Measurements from ENCODE around the gene NBR1.
"Not testable (repeated sequence)": the region's sequence is repeated elsewhere in the genome, so short reads cannot be mapped to it uniquely, and the experiment has no call there.

NBR1 gene, protein sequence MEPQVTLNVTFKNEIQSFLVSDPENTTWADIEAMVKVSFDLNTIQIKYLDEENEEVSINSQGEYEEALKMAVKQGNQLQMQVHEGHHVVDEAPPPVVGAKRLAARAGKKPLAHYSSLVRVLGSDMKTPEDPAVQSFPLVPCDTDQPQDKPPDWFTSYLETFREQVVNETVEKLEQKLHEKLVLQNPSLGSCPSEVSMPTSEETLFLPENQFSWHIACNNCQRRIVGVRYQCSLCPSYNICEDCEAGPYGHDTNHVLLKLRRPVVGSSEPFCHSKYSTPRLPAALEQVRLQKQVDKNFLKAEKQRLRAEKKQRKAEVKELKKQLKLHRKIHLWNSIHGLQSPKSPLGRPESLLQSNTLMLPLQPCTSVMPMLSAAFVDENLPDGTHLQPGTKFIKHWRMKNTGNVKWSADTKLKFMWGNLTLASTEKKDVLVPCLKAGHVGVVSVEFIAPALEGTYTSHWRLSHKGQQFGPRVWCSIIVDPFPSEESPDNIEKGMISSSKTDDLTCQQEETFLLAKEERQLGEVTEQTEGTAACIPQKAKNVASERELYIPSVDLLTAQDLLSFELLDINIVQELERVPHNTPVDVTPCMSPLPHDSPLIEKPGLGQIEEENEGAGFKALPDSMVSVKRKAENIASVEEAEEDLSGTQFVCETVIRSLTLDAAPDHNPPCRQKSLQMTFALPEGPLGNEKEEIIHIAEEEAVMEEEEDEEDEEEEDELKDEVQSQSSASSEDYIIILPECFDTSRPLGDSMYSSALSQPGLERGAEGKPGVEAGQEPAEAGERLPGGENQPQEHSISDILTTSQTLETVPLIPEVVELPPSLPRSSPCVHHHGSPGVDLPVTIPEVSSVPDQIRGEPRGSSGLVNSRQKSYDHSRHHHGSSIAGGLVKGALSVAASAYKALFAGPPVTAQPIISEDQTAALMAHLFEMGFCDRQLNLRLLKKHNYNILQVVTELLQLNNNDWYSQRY

GRCh38 chr17:43170766-43171585 is at the start of gene NBR1:
Gene NBR1 (plus strand): TSS chr17:43171214. CDS start chr17:43175800, 4,586 bp downstream.
- FAIRE-seq, result peak; percentile 90

GRCh38 chr17:43125133-43125966 is 45.7 kb upstream of the NBR1 start, which contains the start of gene BRCA1:
Gene BRCA1 (minus strand): TSS chr17:43125364. CDS start chr17:43124096, 1,268 bp downstream.
- peak; percentile 99 for FAIRE-seq

DNA sequence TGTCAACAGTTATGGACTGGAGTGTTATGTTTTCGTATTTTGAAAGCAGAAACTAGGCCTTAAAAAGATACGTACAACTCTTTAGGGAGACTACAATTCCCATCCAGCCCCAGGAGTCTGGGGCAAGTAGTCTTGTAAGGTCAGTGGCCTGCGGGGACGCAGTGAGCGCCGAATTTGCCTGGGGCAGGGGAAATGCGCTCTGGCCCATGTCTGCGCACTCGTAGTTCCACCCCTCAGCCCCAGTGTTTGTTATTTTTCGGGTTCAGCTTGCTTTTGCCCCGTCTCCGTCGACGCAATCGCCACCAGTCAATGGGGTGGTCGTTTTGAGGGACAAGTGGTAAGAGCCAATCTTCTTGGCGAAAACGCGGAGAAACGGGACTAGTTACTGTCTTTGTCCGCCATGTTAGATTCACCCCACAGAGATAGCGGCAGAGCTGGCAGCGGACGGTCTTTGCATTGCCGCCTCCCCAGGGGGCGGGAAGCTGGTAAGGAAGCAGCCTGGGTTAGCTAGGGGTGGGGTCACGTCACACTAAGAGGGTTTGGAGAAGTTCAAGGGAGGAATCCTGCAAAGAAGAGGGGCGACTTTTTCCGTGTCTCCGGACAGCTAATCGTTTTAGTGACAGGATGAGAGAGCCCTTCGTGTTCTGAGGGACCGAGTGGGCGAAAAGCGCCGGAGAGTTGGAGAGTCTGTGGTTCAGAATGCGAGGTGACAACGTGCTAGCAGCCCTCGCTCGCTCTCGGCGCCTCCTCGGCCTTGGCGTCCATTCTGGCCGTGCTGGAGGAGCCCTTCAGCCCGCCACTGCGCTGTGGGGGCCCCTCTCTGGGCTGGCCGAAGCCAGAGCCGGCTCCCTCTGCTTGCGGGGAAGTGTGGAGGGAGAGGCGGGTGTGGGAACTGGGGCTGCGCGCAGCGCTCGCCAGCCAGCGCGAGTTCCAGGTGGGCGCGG is 44.8 kb upstream of the NBR1 start:
- no peak for FAIRE-seq

DNA sequence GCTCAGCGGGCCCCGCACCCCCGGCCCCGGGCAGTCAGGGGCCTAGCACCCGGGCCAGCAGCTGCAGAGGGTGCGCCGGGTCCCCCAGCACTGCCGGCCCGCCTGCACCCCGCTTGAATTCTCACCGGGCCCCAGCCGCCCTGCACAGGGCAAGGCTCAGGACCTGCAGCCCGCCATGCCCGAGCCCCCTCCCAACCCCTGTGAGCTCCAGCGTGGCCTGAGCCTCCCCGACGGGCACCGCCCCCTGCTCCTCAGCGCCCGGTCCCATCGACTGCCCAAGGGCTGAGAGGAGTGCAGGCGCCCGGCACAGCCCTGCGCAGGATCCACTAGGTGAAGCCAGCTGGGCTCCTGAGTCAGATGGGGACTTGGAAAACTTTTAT is 44.1 kb upstream of the NBR1 start:
- FAIRE-seq, result no peak

- FAIRE-seq, result not testable (repeated sequence)
Measured at GRCh38 chr17:43127333-43127876, 43.6 kb upstream of the NBR1 start.

- no peak for FAIRE-seq
Measured at GRCh38 chr17:43129671-43130010, 41.4 kb upstream of the NBR1 start.

DNA sequence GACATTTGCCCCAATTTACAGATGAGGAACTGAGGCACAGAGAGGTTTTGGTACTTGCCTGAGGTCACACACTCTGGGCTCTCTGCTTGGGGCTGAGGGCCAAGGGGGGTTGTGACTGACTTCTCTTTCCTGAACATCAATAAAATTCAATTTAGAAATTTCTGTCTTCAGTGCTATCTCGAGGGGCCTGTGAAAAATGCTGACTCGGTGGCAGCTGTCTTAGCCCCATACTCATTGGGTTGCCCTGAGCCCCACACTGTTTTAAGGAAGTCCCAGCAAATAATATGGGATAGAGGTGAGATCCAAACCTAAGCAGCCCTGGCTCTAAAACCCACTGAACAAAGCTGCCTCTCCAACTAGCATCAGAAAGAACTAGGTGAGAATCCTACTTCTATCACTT is 38.9 kb upstream of the NBR1 start:
- FAIRE-seq, result no peak

GRCh38 chr17:43133439-43133838 is 37.6 kb upstream of the NBR1 start:
- not testable (repeated sequence) for FAIRE-seq

DNA sequence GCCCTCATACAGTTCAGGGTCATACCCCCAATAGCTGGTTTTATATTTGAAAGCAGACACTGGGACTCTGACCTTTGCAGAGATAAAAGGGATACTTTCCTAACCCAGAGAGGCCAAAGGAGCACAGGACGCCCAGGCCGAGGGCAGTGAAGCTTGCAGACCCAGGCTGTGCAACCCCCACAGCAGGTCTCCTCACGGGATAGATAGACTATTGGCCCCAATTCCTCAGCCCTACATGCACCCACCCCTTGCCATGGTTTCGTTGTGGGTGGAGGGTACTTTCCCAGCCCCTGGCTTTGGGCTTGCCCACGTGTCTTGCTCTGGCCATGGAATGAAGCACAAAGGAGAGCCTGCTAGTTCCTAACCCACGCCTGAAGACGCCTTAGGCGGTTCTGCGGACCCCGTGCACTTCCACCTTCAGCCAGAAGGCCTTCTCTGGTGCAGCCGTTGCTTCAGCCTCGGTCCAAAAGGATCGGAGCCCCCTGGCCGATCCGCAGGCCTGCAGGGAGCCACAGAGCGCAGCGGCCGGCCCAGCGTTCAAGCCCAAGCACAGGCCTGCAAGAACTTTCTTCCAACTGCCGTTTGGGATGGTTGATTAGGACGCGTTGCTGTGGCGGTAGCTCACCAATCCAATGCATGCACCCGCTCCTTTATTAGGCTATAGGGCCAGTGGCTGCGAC is 36.1 kb upstream of the NBR1 start:
- no peak for FAIRE-seq

DNA sequence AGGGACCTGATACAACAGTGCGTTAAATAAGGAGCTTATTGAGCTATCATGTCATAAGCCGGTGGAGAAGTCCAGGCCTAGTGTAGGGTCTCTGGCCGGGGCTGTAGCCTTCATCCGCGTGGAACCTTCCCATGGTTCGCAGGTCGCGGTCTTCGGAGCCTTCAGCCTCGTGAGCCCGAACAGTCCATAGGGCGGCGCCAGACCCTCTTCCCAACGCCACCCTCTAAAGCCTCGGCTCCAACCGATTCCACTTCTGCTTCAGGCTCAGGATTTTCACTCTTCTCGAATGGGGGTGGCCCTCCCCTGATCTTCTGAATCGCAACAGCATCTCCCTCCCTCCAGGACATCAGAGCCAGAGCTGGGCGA is 35.6 kb upstream of the NBR1 start:
- FAIRE-seq, result no peak

DNA sequence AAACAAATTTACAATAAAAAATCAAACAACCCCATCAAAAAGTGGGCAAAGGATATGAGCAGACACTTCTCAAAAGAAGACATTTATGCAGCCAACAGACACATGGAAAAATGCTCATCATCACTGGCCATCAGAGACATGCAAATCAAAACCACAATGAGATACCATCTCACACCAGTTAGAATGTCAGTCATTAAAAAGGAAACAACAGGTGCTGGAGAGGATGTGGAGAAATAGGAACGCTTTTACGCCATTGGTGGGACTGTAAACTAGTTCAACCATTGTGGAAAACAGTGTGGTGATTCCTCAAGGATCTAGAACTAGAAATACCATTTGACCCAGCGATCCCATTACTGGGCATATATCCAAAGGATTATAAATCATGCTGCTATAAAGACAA is 34.4 kb upstream of the NBR1 start:
- not testable (repeated sequence) for FAIRE-seq

DNA sequence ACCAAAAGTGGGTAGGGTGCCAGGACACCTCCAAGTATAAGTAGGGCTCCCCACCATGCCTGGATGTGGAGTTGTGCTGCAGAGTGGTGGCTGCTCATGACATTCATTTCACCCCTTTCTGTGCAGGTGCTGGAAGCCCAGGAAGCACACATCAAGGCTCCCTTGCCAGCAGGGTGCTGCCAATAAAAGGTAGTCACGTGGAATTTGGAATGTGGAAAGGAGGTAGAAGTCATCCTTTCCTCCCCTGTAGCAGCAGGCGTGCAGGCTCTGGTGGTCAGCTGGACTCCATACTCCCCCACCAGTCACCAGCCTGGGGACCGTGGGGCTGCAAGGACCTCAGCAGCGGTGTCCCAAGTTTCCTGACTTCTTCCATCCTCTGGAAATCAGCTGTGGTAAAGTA is 32.5 kb upstream of the NBR1 start:
- not testable (repeated sequence) for FAIRE-seq

DNA sequence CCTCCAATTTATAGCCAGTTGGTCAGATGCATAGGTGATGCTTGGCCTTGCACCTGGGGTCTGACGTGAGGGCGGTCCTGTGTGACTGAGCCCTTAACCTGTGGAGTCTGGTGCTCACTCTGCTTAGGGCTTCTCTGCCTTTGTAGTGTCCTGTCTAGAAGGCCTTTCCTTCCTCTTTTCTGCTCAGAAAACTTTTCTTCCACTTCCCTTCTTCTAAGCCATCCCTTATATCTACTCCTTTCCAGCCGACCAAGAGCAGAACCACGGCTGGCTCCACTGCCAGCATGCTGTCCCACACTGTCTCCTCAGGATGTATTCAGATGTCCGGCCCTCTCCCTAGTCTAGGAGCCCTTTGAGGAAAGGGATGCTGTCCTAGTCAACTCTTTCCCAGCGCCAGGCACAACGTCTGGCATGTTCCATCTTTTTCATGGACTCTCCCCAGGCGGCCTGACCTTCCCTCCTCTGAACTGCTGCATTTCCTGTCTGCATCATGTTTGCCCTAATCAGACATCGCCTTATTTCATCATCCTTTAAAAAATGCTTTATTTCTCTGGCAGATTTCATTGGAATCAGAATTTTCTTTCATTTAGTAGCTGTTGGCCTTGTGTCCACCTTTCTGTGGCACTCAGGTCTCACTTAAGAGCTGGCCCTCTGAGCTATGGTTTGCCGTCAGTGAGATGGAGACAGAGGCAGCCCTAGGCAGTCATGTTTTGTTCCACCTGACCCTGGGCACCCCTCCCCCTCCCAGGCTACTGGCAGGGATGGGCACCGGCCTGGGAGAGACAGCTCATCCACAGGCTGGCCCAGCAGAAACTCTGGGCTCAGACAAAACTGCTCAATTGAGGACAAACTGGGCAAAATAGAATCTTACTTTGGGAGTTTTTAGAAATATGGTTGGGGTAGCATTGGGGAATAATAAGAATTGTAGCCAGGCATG is 30.4 kb upstream of the NBR1 start:
- FAIRE-seq, result no peak

DNA sequence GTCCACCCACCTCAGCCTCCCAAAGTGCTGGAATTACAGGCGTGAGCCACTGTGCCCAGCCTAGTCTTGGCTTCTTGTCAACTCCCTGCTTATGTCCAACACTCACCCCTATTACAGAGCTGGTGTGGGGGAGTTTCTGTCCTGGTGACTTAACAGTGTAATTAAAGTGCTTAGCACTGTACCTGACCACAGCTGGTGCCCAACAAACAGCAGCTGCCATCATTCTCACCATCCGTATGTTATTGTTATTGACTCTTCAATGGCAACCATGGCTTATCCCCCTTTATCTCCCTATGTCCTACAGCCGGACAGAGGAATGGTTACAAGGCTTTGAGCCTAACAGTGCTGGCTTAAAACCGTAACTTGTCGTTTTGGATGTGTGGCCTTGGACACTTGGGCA is 28.9 kb upstream of the NBR1 start:
- FAIRE-seq, result no peak

DNA sequence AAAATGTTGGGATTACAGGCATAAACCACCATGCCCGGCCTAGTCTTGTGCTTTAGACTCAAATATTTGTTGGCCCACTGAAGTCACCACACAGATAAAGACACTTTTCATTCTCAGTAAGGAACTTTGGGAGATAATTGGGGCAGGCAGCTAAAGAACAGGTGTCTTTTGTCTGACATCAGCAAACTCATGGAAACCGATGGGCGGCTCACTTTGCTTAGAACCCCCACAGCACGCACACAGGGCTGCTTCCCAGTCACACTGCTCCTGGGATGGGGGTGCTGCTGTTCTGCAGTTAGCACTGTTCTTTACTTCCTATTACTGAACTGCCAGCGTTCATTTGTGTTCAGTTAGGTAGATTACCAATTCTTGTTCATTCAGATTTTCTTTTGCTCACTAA is 27.8 kb upstream of the NBR1 start:
- no peak for FAIRE-seq

DNA sequence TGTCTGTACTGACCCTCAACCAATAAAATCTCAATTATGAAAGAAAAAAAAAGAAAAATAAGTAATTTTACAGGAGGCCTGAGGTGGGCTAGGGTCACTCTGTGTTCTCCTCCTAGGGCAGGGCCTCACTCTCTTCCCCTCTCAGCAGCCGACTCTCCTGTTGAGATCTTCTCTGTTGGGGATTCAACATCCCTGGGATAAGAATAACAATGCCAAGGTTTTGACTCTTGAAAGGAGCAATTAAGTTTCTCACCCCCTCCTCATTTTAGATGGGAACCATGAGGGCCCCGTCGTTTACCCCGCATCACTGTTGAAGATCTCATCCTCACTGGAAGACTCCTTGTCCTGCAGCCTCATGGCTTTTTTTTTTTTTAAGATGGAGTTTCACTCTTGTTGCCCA is 24.4 kb upstream of the NBR1 start:
- no peak for FAIRE-seq

DNA sequence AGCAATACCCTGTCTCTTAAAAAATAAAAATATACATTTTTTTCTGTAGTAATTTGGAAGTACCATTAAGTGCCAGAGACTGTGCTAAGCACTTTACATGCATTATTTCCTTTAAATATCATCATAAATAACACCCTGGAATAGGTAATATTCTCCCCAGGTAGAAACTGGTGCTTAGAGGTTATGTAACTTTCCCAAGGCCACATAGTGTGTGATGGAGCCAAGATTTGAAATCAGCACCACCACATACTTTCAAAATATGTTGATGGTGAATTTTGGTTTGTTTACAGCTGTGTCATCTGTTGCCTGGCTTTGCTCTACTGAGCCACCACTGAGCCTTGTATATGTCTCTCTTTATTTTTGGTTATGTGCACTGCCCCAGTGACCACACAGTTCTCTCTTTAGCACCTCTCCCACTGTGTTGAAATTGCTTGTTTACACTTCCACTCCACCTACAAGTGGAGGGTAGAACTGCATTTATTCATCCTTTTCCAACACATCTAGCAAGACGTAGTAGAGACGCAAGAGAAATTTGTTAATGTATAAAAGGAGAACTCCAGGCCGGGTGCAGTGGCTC is 19.0 kb upstream of the NBR1 start:
- no peak for FAIRE-seq

DNA sequence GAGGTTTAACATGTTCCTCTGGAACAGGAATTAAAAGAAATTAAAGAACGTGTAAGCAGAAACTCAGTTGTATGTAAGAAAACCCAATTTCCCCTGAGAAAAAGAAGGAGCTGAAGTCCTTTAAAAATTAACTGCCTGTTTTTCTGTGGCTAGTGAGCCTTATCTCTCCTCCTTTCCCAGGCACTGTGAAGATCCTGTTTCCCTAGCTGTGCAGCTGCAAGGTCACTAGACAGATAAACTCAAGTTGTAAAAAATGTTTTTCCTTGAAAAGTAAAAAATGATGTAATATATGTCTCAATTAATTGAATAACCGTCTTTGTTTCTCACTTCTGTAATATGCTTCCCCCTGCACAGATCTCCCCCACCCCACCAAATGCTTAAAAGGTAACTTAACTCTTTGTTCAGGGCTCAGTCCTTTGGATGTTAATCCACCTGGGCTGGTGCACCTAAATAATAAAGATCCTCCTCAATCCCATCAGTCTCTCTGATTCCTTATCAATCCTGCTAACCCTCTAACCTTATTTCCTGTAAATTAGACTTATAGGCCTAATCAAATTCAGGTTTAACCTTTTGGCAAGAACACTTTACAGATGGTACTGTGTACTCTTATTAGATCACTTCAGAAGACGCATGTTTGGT is 17.7 kb upstream of the NBR1 start:
- FAIRE-seq, result not testable (repeated sequence)
